GM21723 (cell line): ENCODE measurements around the gene ANTXR1.

ENCODE experiments used
- ATAC-seq: cut with Tn5 transposase; IDR thresholded peaks from one replicate; pipeline ENCODE4 v1.9.1; 2021; ENCODE audit warnings: mild to moderate bottlenecking, moderate library complexity; ENCODE audit not compliant: unreplicated experiment

The ANTXR1 gene

GRCh38 chr2:69033461-69034095 lies 20.6 kb downstream of the ANTXR1 start:
- no peak for ATAC-seq

GRCh38 chr2:69034122-69034521 lies 21.1 kb downstream of the ANTXR1 start:
- no peak for ATAC-seq

GRCh38 chr2:69034845-69035244 lies 21.9 kb downstream of the ANTXR1 start:
- no peak for ATAC-seq

- no peak for ATAC-seq
Measured at GRCh38 chr2:69036926-69037325, 23.9 kb downstream of the ANTXR1 start.

- no peak for ATAC-seq
Measured at GRCh38 chr2:69041214-69041613, 28.2 kb downstream of the ANTXR1 start.

GRCh38 chr2:69043736-69044400 lies 30.9 kb downstream of the ANTXR1 start:
- ATAC-seq, result no peak

- ATAC-seq, result no peak
Measured at GRCh38 chr2:69046221-69046662, 33.3 kb downstream of the ANTXR1 start.

- ATAC-seq, result no peak
Measured at GRCh38 chr2:69047625-69048145, 34.7 kb downstream of the ANTXR1 start.

GRCh38 chr2:69050802-69051201 lies 37.8 kb downstream of the ANTXR1 start:
- ATAC-seq, result no peak

- ATAC-seq, result no peak
Measured at GRCh38 chr2:69053416-69053965, 40.5 kb downstream of the ANTXR1 start.

- peak; percentile 78 for ATAC-seq
Measured at GRCh38 chr2:69054431-69054830, 41.5 kb downstream of the ANTXR1 start.

GRCh38 chr2:69055688-69056470 lies 42.9 kb downstream of the ANTXR1 start:
- no peak for ATAC-seq

- ATAC-seq, result no peak
Measured at GRCh38 chr2:69057660-69058059, 44.7 kb downstream of the ANTXR1 start.

- ATAC-seq, result no peak
Measured at GRCh38 chr2:69059731-69060290, 46.8 kb downstream of the ANTXR1 start.

- ATAC-seq, result no peak
Measured at GRCh38 chr2:69060938-69061501, 48.0 kb downstream of the ANTXR1 start.

GRCh38 chr2:69061525-69061924 lies 48.5 kb downstream of the ANTXR1 start:
- no peak for ATAC-seq

- no peak for ATAC-seq
Measured at GRCh38 chr2:69062307-69062962, 49.5 kb downstream of the ANTXR1 start.

- ATAC-seq, result no peak
Measured at GRCh38 chr2:69065735-69066336, 52.9 kb downstream of the ANTXR1 start.

GRCh38 chr2:69067026-69067630 lies 54.1 kb downstream of the ANTXR1 start:
- ATAC-seq, result no peak
